ENCODE results near the gene BTG4. TPM values are rescaled to one million over a fixed set of nuclear protein-coding genes. Genes with fewer than 3 reads are reported as not detected.

Gene BTG4
- total RNA-seq, 2 experiments from 2014 or later = 0.30 TPM; not detected in 1

- Mint-ChIP-seq H3K36me3 (peaks cover 7% of the 10 kb centered on the region), H3K27ac (no peak overlapping the region), H3K4me1 (peaks cover 36% of the 10 kb centered on the region), H3K9me3 (ENCODE audit: low read depth) (no peaks in the 10 kb centered on the region), H3K27me3 (peaks cover 76% of the 10 kb centered on the region), H3K4me3 (no peak overlapping the region)
- ATAC-seq (no peak), DNase-seq (no peak)
- CTCF ChIA-PET = no interaction called here
These were observed 30.6 kb upstream of the BTG4 start for GRCh38 chr11:111542606-111543275.

- DNase-seq (no peak), ATAC-seq (peak; percentile 20)
- peaks cover 36% of the 10 kb centered on the region for H3K4me1 Mint-ChIP-seq
- CTCF ChIA-PET = interaction anchor here (1.0 to 2.5 kb wide), 4 partner anchors 10 to 112 kb away, joined by 3 to 9 read pairs (median 4); no protein-coding TSS in a partner anchor
- no peaks in the 10 kb centered on the region for H3K9me3 Mint-ChIP-seq (ENCODE audit: low read depth)
- H3K27me3 Mint-ChIP-seq = peaks cover 80% of the 10 kb centered on the region
- peak overlapping the region; percentile 45 for H3K27ac Mint-ChIP-seq
- peaks cover 7% of the 10 kb centered on the region for H3K36me3 Mint-ChIP-seq
- H3K4me3 Mint-ChIP-seq = peak overlapping the region; percentile 63
These were observed 29.3 kb upstream of the BTG4 start for GRCh38 chr11:111541254-111542061.

GRCh38 chr11:111540937-111541253 lies 28.7 kb upstream of the BTG4 start:
- ATAC-seq (peak; percentile 18), DNase-seq (no peak)
- peaks cover 36% of the 10 kb centered on the region for H3K4me1 Mint-ChIP-seq
- H3K4me3 Mint-ChIP-seq = peak overlapping the region; percentile 43
- CTCF ChIA-PET = interaction anchor here (1.7 to 2.5 kb wide), 3 partner anchors 9 to 112 kb away, joined by 3 to 9 read pairs (median 5); no protein-coding TSS in a partner anchor
- no peak overlapping the region for H3K27ac Mint-ChIP-seq
- peaks cover 7% of the 10 kb centered on the region for H3K36me3 Mint-ChIP-seq
- H3K9me3 Mint-ChIP-seq (ENCODE audit: low read depth) = no peaks in the 10 kb centered on the region
- peaks cover 79% of the 10 kb centered on the region for H3K27me3 Mint-ChIP-seq

GRCh38 chr11:111540114-111540936 lies 28.1 kb upstream of the BTG4 start, which contains the start of gene LAYN:
TSS of gene LAYN (plus strand) at chr11:111540720. CDS start at chr11:111540844, 124 bp downstream.
- Mint-ChIP-seq H3K4me3 (peak within 1 kb of the TSS; percentile 63), H3K27ac (peak within 1 kb of the TSS; percentile 84), H3K9me3 (ENCODE audit: low read depth) (no peaks in the 10 kb centered on the region), H3K27me3 (peaks cover 83% of the 10 kb centered on the region), H3K36me3 (peaks cover 7% of the 10 kb centered on the region), H3K4me1 (peaks cover 36% of the 10 kb centered on the region)
- CTCF ChIA-PET = interaction anchor here (1.7 to 2.5 kb wide), 3 partner anchors 9 to 111 kb away, joined by 3 to 9 read pairs (median 5); no protein-coding TSS in a partner anchor
- peak; percentile 50 for ATAC-seq
- peak; percentile 59 for DNase-seq

GRCh38 chr11:111539426-111540113 lies 27.4 kb upstream of the BTG4 start:
- H3K4me3 Mint-ChIP-seq = peak overlapping the region; percentile 23
- peaks cover 7% of the 10 kb centered on the region for H3K36me3 Mint-ChIP-seq
- H3K9me3 Mint-ChIP-seq (ENCODE audit: low read depth) = no peaks in the 10 kb centered on the region
- CTCF ChIA-PET = interaction anchor here (1.9 to 2.5 kb wide), 2 partner anchors 8 to 26 kb away, joined by 5 to 9 read pairs; no protein-coding TSS in a partner anchor
- peaks cover 38% of the 10 kb centered on the region for H3K4me1 Mint-ChIP-seq
- H3K27me3 Mint-ChIP-seq = peaks cover 90% of the 10 kb centered on the region
- ATAC-seq = peak; percentile 50
- peak; percentile 60 for DNase-seq
- H3K27ac Mint-ChIP-seq = peak overlapping the region; percentile 84

GRCh38 chr11:111538407-111539114 lies 26.4 kb upstream of the BTG4 start:
- H3K27me3 Mint-ChIP-seq = peaks cover 91% of the 10 kb centered on the region
- H3K4me3 Mint-ChIP-seq = peak overlapping the region; percentile 11
- peaks cover 7% of the 10 kb centered on the region for H3K36me3 Mint-ChIP-seq
- H3K4me1 Mint-ChIP-seq = peaks cover 38% of the 10 kb centered on the region
- ATAC-seq (peak; percentile 68), DNase-seq (no peak)
- no peaks in the 10 kb centered on the region for H3K9me3 Mint-ChIP-seq (ENCODE audit: low read depth)
- peak overlapping the region; percentile 73 for H3K27ac Mint-ChIP-seq
- CTCF ChIA-PET = interaction anchor here (1.8 to 2.5 kb wide), 2 partner anchors 13 to 25 kb away, joined by 5 to 9 read pairs; no protein-coding TSS in a partner anchor

- CTCF ChIA-PET = interaction anchor here (1.8 kb wide), 1 partner anchor 11 kb away, joined by 5 read pairs; no protein-coding TSS in a partner anchor
- peaks cover 82% of the 10 kb centered on the region for H3K27me3 Mint-ChIP-seq
- ATAC-seq = no peak
- no peak for DNase-seq
- H3K4me1 Mint-ChIP-seq = peaks cover 38% of the 10 kb centered on the region
- H3K4me3 Mint-ChIP-seq = no peak overlapping the region
- H3K9me3 Mint-ChIP-seq (ENCODE audit: low read depth) = no peaks in the 10 kb centered on the region
- no peak overlapping the region for H3K27ac Mint-ChIP-seq
- peaks cover 7% of the 10 kb centered on the region for H3K36me3 Mint-ChIP-seq
These were observed 25.2 kb upstream of the BTG4 start for GRCh38 chr11:111537336-111537860.

- ATAC-seq (no peak), DNase-seq (no peak)
- peaks cover 7% of the 10 kb centered on the region for H3K36me3 Mint-ChIP-seq
- CTCF ChIA-PET = interaction anchor here (2.0 kb wide), 1 partner anchor 106 kb away, joined by 5 read pairs; no protein-coding TSS in a partner anchor
- H3K27me3 Mint-ChIP-seq = peaks cover 66% of the 10 kb centered on the region
- no peak overlapping the region for H3K4me3 Mint-ChIP-seq
- peaks cover 36% of the 10 kb centered on the region for H3K4me1 Mint-ChIP-seq
- no peaks in the 10 kb centered on the region for H3K9me3 Mint-ChIP-seq (ENCODE audit: low read depth)
- H3K27ac Mint-ChIP-seq = no peak overlapping the region
These were observed 23.1 kb upstream of the BTG4 start for GRCh38 chr11:111535281-111535680.

- H3K9me3 Mint-ChIP-seq (ENCODE audit: low read depth) = no peaks in the 10 kb centered on the region
- H3K36me3 Mint-ChIP-seq = no peaks in the 10 kb centered on the region
- CTCF ChIA-PET = interaction anchor here (0.9 to 1.9 kb wide), 4 partner anchors 9 to 78 kb away, joined by 3 to 8 read pairs (median 4); no protein-coding TSS in a partner anchor
- no peak overlapping the region for H3K4me3 Mint-ChIP-seq
- no peak for ATAC-seq
- peaks cover 28% of the 10 kb centered on the region for H3K4me1 Mint-ChIP-seq
- H3K27ac Mint-ChIP-seq = peak overlapping the region; percentile 81
- peaks cover 41% of the 10 kb centered on the region for H3K27me3 Mint-ChIP-seq
- DNase-seq = no peak
These were observed 20.2 kb upstream of the BTG4 start for GRCh38 chr11:111532365-111532709.

- no peaks in the 10 kb centered on the region for H3K36me3 Mint-ChIP-seq
- peaks cover 31% of the 10 kb centered on the region for H3K4me1 Mint-ChIP-seq
- H3K27me3 Mint-ChIP-seq = peaks cover 35% of the 10 kb centered on the region
- CTCF ChIA-PET = interaction anchor here (0.9 to 1.9 kb wide), 5 partner anchors 9 to 77 kb away, joined by 3 to 8 read pairs (median 4); partner anchors contain the start of gene LAYN
- DNase-seq = peak; percentile 81
- peak overlapping the region; percentile 21 for H3K4me3 Mint-ChIP-seq
- peak overlapping the region; percentile 81 for H3K27ac Mint-ChIP-seq
- no peaks in the 10 kb centered on the region for H3K9me3 Mint-ChIP-seq (ENCODE audit: low read depth)
- ATAC-seq = peak; percentile 99
These were observed 19.6 kb upstream of the BTG4 start for GRCh38 chr11:111531687-111532364.

- Mint-ChIP-seq H3K27me3 (peaks cover 29% of the 10 kb centered on the region), H3K4me1 (peaks cover 37% of the 10 kb centered on the region), H3K27ac (peak overlapping the region; percentile 16), H3K9me3 (ENCODE audit: low read depth) (no peaks in the 10 kb centered on the region), H3K36me3 (no peaks in the 10 kb centered on the region), H3K4me3 (no peak overlapping the region)
- ATAC-seq (no peak), DNase-seq (no peak)
- CTCF ChIA-PET = interaction anchor here (0.9 to 1.9 kb wide), 3 partner anchors 8 to 71 kb away, joined by 3 to 8 read pairs (median 5); partner anchors contain the start of gene LAYN
These were observed 18.9 kb upstream of the BTG4 start for GRCh38 chr11:111531136-111531535.

Measured in activated CD8-positive, alpha-beta memory T cell treated with anti-CD3 and anti-CD28 coated beads, Interleukin-2, amount 10 ng/mL, durations not matched to agents 7 days and 5 days (primary cell).